ENCODE measurements around the gene SLC16A8. TPM values are rescaled to one million over a fixed set of nuclear protein-coding genes. Genes with fewer than 3 reads are reported as not detected.
A peak's percentile ranks its signal among the peaks of the same experiment; 100 is the strongest.

Gene SLC16A8
- total and polyA plus RNA-seq, 9 of the 15 experiments (the other 6 are each of a cell fraction or from before 2014, with no cell fraction given) = not detected

DNA sequence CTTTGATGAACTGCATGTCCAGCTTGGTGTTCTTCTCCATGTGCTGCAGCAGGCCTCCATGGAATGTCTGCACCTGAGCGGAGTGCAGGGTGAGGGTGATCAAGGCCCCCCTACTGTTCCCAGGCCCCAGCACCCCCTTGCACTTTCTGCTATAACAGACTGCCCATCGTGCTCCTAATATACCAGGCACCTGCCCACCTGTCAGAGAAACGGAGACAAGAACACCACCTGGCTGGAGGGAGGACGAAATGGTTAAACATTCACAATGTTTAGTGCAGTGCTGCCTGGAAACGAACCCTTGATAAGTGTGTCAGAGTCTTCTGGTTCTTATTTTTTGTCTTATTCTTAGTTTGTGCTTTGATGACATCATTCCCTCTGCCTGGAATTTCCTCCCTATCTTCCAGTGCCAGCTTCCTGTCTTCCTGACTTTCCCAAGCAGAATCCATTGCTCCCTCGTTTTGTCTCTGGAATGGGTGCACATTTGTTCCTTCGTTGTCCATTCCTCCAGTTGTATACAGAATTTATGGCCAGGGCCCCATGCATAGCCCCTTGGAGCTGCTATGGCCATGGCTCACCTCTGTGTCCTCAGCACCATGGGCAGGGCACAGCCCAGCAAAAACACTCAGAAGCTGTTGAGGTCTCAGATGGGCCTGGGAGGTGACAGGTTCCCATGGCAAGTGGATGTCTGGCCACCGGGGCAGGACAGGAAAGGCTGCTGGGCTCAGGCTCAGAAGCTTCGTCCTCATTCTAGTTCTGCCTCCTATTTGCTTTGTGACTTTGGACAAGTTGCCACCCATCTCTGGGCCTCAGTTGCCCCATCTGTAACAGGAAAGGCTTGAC lies 14.6 kb upstream of the SLC16A8 start:
- no peak overlapping the region for H3K4me3 ChIP-seq
- POLR2A ChIA-PET = interaction anchor here (1.1 kb wide), 1 partner anchor 9 kb away, joined by 3 read pairs; no protein-coding TSS in a partner anchor
- no peak for FAIRE-seq
- H2AFZ ChIP-seq (ENCODE audit: low read depth, low read length) = no peak overlapping the region
- H3K27ac ChIP-seq (ENCODE audit: extremely low read depth, low read depth, low read length) = no peak overlapping the region
- H3K27me3 ChIP-seq (ENCODE audit: control insufficient read depth in 2 of 2, insufficient read depth in 2 of 2, low read length in 2 of 2) = no peaks in the 10 kb centered on the region
- ATAC-seq = no peak
- H4K20me1 ChIP-seq (replicated peaks; ENCODE audit: control insufficient read depth, insufficient read depth, low read length) = no peaks in the 10 kb centered on the region
- DNase-seq (ENCODE audit: extremely low read depth in 1 of 4, low spot score in 3 of 4) = no peak
- WGBS (ENCODE audit: insufficient coverage, low coverage, missing lambda C conversion rate) = 29% methylated on average over 9 of the region's 9 CpGs
- intact Hi-C loops (cut with micrococcal nuclease) = no loop called here
- no peaks in the 10 kb centered on the region for H3K36me3 ChIP-seq (ENCODE audit: control insufficient read depth, insufficient read depth, low read length)
- peaks cover 2 to 11% of the 10 kb centered on the region in 2 experiments; a peak in 4 of 5 replicates for H3K4me1 ChIP-seq (replicated peaks in 1 of 2; ENCODE audit: control insufficient read depth in 2 of 2, insufficient read depth in 2 of 2, low read length in 2 of 2)
- no peaks in the 10 kb centered on the region for H3K9me1 ChIP-seq (ENCODE audit: control insufficient read depth, insufficient read depth, low read length)
- no TSS peak for BruUV-seq (replicated peaks)
- H3K9ac ChIP-seq (ENCODE audit: insufficient read depth in 1 of 2, low read depth in 2 of 2, low read length in 2 of 2) = peak overlapping the region in 1 of 2 experiments; percentile 10; a peak in 1 of 4 replicates
- in situ Hi-C loops (cut with MboI) = no loop called here
- TF ChIP-seq, protein P1, sequence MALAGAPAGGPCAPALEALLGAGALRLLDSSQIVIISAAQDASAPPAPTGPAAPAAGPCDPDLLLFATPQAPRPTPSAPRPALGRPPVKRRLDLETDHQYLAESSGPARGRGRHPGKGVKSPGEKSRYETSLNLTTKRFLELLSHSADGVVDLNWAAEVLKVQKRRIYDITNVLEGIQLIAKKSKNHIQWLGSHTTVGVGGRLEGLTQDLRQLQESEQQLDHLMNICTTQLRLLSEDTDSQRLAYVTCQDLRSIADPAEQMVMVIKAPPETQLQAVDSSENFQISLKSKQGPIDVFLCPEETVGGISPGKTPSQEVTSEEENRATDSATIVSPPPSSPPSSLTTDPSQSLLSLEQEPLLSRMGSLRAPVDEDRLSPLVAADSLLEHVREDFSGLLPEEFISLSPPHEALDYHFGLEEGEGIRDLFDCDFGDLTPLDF (CRISPR knock-in tag; IDR thresholded peaks at IDR 0.05) = no peak
- TF ChIP-seq, protein P2, sequence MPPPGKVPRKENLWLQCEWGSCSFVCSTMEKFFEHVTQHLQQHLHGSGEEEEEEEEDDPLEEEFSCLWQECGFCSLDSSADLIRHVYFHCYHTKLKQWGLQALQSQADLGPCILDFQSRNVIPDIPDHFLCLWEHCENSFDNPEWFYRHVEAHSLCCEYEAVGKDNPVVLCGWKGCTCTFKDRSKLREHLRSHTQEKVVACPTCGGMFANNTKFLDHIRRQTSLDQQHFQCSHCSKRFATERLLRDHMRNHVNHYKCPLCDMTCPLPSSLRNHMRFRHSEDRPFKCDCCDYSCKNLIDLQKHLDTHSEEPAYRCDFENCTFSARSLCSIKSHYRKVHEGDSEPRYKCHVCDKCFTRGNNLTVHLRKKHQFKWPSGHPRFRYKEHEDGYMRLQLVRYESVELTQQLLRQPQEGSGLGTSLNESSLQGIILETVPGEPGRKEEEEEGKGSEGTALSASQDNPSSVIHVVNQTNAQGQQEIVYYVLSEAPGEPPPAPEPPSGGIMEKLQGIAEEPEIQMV (tag; conservative IDR thresholded peaks at IDR 0.05; ENCODE audit: low read depth) = no peak
- TF ChIP-seq, protein P3, sequence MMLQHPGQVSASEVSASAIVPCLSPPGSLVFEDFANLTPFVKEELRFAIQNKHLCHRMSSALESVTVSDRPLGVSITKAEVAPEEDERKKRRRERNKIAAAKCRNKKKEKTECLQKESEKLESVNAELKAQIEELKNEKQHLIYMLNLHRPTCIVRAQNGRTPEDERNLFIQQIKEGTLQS (IDR thresholded peaks at IDR 0.05) = peak; percentile 43
- TF ChIP-seq, protein P3 (CRISPR knock-in tag; conservative IDR thresholded peaks at IDR 0.05) = no peak
- no peaks in the 10 kb centered on the region for H3K9me3 ChIP-seq (replicated peaks; ENCODE audit: control insufficient read depth, insufficient read depth, low read depth, low read length)
- CTCF ChIA-PET (ENCODE audit: low intra/inter-chr PET ratio) = no interaction called here
- no peak overlapping the region for H3K4me2 ChIP-seq (ENCODE audit: insufficient read depth, low read length)
- no peaks in the 10 kb centered on the region for H3K79me2 ChIP-seq (ENCODE audit: control insufficient read depth, insufficient read depth, low read length)
